ENCODE results near the gene LAMA1.
A peak's percentile ranks its signal among the peaks of the same experiment; 100 is the strongest.

Gene LAMA1

DNA sequence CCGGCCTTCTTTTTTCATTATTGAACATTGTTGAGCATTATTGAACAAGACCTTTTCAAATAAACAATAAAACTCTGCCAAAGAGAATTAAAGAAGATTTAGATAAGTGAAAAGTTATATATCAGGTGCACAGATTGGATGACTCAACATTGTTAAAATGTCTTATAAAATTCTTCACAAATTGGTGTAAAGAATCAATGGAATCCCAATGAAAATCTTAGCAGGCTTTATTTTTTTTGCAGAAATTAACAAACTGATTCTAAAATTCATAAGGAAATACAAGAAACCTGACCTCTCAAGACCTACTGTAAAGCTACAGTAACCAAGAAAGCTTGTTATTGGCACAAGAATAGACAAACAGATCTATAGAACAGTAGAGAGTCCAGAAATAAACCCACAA, 70.3 kb downstream of the LAMA1 start:
- no peaks in the 10 kb centered on the region for H3K27me3 ChIP-seq (replicated peaks; ENCODE audit: insufficient read depth, low read length)
- no peak for DNase-seq
- no peaks in the 10 kb centered on the region for H3K36me3 ChIP-seq (replicated peaks; ENCODE audit: insufficient read depth, low read length)
- H3K9ac ChIP-seq (ENCODE audit: low read length), result no peak overlapping the region
- H3K4me3 ChIP-seq (ENCODE audit: low read length), result no peak overlapping the region
- no peaks in the 10 kb centered on the region for H3K4me1 ChIP-seq (ENCODE audit: low read length)
- H3K79me2 ChIP-seq (ENCODE audit: low read length), result no peaks in the 10 kb centered on the region
- H3K9me3 ChIP-seq (replicated peaks; ENCODE audit: insufficient read depth, low read length), result no peaks in the 10 kb centered on the region
- H3K9me2 ChIP-seq (replicated peaks; ENCODE audit: insufficient read depth, low read length), result no peaks in the 10 kb centered on the region
- H3K27ac ChIP-seq (ENCODE audit: low read length), result no peak overlapping the region
- no peak overlapping the region for H3K4me2 ChIP-seq (ENCODE audit: low read depth, low read length)
- TF ChIP-seq, protein P1, sequence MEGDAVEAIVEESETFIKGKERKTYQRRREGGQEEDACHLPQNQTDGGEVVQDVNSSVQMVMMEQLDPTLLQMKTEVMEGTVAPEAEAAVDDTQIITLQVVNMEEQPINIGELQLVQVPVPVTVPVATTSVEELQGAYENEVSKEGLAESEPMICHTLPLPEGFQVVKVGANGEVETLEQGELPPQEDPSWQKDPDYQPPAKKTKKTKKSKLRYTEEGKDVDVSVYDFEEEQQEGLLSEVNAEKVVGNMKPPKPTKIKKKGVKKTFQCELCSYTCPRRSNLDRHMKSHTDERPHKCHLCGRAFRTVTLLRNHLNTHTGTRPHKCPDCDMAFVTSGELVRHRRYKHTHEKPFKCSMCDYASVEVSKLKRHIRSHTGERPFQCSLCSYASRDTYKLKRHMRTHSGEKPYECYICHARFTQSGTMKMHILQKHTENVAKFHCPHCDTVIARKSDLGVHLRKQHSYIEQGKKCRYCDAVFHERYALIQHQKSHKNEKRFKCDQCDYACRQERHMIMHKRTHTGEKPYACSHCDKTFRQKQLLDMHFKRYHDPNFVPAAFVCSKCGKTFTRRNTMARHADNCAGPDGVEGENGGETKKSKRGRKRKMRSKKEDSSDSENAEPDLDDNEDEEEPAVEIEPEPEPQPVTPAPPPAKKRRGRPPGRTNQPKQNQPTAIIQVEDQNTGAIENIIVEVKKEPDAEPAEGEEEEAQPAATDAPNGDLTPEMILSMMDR (IDR thresholded peaks at IDR 0.05; ENCODE audit: low read length), result no peak
- TF ChIP-seq EZH2phosphoT487 (IDR thresholded peaks at IDR 0.05; ENCODE audit: low read length) (no peak), EZH2 (optimal IDR thresholded peaks at IDR 0.05; ENCODE audit: low read depth, low read length) (no peak)
- no peaks in the 10 kb centered on the region for H3F3A ChIP-seq (ENCODE audit: insufficient read depth, low read length)
- no peaks in the 10 kb centered on the region for H4K20me1 ChIP-seq (ENCODE audit: insufficient read depth, low read length)
- no peak overlapping the region for H2AFZ ChIP-seq (ENCODE audit: low read length)

DNA sequence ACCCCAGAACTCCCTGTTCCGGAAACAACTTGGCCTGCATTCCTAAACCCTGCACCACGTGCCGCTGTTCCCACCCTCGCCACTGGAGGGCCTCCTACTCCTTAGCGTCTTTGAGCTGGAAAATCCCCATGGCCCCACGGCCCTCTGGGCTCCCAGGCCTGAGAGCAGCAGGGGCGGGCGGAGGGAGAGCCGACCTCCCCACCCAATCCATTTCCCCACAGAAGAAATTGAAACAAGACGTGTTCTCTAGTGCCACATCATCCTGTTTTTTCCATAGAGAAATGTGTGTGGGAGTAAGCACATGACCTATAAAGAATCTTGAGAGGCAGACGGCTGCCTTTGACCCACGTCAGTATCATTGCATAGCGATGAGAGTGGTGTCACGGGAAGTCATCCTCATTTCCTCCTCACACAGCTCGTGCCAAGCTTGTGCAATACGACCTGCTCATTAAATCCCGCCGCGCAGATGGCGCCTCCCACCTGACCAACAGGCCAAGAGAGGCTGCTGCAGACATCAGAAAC, 79.2 kb downstream of the LAMA1 start:
- DNase-seq, result peak; percentile 55
- peak overlapping the region; percentile 63 for H2AFZ ChIP-seq (ENCODE audit: low read length)
- H3F3A ChIP-seq (ENCODE audit: insufficient read depth, low read length), result no peaks in the 10 kb centered on the region
- no peaks in the 10 kb centered on the region for H4K20me1 ChIP-seq (ENCODE audit: insufficient read depth, low read length)
- no peak for TF ChIP-seq EZH2phosphoT487 (IDR thresholded peaks at IDR 0.05; ENCODE audit: low read length)
- TF ChIP-seq, protein P1 (IDR thresholded peaks at IDR 0.05; ENCODE audit: low read length), result peak; percentile 38
- no peaks in the 10 kb centered on the region for H3K27me3 ChIP-seq (replicated peaks; ENCODE audit: insufficient read depth, low read length)
- peak overlapping the region; percentile 41; the same call in 1 of the 2 replicates for H3K4me2 ChIP-seq (ENCODE audit: low read depth, low read length)
- H3K4me3 ChIP-seq (ENCODE audit: low read length), result peak overlapping the region; percentile 30; the same call in 1 of the 2 replicates
- H3K9me3 ChIP-seq (replicated peaks; ENCODE audit: insufficient read depth, low read length), result no peaks in the 10 kb centered on the region
- no peaks in the 10 kb centered on the region for H3K79me2 ChIP-seq (ENCODE audit: low read length)
- H3K9me2 ChIP-seq (replicated peaks; ENCODE audit: insufficient read depth, low read length), result no peaks in the 10 kb centered on the region
- H3K4me1 ChIP-seq (ENCODE audit: low read length), result no peaks in the 10 kb centered on the region
- H3K9ac ChIP-seq (ENCODE audit: low read length), result no peak overlapping the region; the same call in 1 of the 2 replicates
- no peak overlapping the region for H3K27ac ChIP-seq (ENCODE audit: low read length)
- no peaks in the 10 kb centered on the region for H3K36me3 ChIP-seq (replicated peaks; ENCODE audit: insufficient read depth, low read length)

DNA sequence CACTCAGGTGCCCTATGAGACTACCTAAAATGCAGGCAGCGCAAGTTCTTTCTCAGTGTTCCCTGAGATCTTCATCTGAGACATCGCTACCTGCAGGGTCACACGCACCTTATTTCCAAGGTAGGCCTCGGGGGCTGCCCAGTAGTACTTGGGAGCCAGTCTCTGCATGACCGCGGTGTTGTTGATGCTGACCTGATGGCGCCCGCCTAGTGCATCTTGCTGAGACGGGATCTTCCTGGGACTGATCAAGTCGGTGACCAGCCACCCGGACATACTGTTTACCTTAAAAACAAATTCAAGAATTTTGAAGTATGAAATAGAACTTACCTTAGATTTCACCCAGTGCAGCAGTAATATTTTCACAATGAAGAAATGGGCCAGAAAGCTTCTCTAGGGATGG, 80.1 kb downstream of the LAMA1 start:
- no peaks in the 10 kb centered on the region for H3K4me1 ChIP-seq (ENCODE audit: low read length)
- no peaks in the 10 kb centered on the region for H4K20me1 ChIP-seq (ENCODE audit: insufficient read depth, low read length)
- H3K36me3 ChIP-seq (replicated peaks; ENCODE audit: insufficient read depth, low read length), result no peaks in the 10 kb centered on the region
- DNase-seq, result no peak
- H3K9me3 ChIP-seq (replicated peaks; ENCODE audit: insufficient read depth, low read length), result no peaks in the 10 kb centered on the region
- no peaks in the 10 kb centered on the region for H3K79me2 ChIP-seq (ENCODE audit: low read length)
- H3F3A ChIP-seq (ENCODE audit: insufficient read depth, low read length), result no peaks in the 10 kb centered on the region
- H3K9me2 ChIP-seq (replicated peaks; ENCODE audit: insufficient read depth, low read length), result no peaks in the 10 kb centered on the region
- H3K4me3 ChIP-seq (ENCODE audit: low read length), result no peak overlapping the region
- no peak overlapping the region for H2AFZ ChIP-seq (ENCODE audit: low read length)
- no peak for TF ChIP-seq EZH2phosphoT487 (IDR thresholded peaks at IDR 0.05; ENCODE audit: low read length)
- TF ChIP-seq, protein P1 (IDR thresholded peaks at IDR 0.05; ENCODE audit: low read length), result no peak
- no peak for TF ChIP-seq EZH2 (optimal IDR thresholded peaks at IDR 0.05; ENCODE audit: low read depth, low read length)
- H3K9ac ChIP-seq (ENCODE audit: low read length), result no peak overlapping the region
- no peaks in the 10 kb centered on the region for H3K27me3 ChIP-seq (replicated peaks; ENCODE audit: insufficient read depth, low read length)
- H3K27ac ChIP-seq (ENCODE audit: low read length), result no peak overlapping the region
- H3K4me2 ChIP-seq (ENCODE audit: low read depth, low read length), result no peak overlapping the region

All from MM.1S (cell line).